GM10266 (cell line): ENCODE results near the gene UGT1A7.

Experiments
- DNase-seq: peaks from one replicate; pipeline ENCODE4 v3.0.0; 2012; ENCODE audit errors: extremely low spot score
- TF ChIP-seq, protein P1 (sequence below): IDR thresholded peaks from 2 replicates; pipeline ENCODE4 v1.5.1; 2012; ENCODE audit warnings: mild to moderate bottlenecking, low read depth; ENCODE audit not compliant: control insufficient read depth, insufficient read depth; ENCODE audit errors: missing control alignments

Gene UGT1A7

GRCh38 chr2:233801357-233802131 is 119.8 kb downstream of the UGT1A7 start:
- DNase-seq = no peak
- TF ChIP-seq, protein P1, sequence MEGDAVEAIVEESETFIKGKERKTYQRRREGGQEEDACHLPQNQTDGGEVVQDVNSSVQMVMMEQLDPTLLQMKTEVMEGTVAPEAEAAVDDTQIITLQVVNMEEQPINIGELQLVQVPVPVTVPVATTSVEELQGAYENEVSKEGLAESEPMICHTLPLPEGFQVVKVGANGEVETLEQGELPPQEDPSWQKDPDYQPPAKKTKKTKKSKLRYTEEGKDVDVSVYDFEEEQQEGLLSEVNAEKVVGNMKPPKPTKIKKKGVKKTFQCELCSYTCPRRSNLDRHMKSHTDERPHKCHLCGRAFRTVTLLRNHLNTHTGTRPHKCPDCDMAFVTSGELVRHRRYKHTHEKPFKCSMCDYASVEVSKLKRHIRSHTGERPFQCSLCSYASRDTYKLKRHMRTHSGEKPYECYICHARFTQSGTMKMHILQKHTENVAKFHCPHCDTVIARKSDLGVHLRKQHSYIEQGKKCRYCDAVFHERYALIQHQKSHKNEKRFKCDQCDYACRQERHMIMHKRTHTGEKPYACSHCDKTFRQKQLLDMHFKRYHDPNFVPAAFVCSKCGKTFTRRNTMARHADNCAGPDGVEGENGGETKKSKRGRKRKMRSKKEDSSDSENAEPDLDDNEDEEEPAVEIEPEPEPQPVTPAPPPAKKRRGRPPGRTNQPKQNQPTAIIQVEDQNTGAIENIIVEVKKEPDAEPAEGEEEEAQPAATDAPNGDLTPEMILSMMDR = no peak

DNA sequence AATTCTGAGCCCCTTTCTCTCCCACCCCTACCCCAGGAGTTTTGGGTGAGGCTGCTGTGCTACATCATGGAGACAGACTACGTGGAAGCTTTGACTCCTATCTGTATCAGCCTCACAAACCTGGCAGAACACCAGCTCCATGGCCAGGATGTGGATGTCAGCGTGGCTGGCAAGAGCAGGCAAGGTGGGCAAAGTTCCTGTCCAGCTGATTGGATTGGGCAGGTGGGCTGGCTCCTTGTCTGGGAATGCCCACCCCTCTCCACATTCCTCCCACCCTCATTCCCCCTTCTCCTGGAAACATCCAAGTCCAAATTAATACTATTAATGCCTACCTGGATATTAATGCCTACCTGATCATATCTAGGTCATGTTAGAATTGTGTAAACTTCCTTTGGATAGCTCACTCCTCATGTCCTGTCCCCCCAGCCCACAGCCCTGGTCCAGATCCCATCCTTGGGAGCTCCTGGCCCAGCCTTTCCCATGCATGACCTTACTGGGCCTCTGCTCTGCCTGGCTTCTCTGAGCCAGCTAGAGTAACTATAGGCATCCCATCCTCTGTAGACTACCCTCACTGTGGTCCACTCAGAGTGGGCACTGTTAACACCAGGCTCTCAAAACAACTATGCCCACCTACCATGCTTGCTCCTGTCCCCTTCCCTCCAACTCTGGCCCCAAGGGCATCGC is 120.6 kb downstream of the UGT1A7 start:
- DNase-seq = no peak
- TF ChIP-seq, protein P1 = no peak

DNA sequence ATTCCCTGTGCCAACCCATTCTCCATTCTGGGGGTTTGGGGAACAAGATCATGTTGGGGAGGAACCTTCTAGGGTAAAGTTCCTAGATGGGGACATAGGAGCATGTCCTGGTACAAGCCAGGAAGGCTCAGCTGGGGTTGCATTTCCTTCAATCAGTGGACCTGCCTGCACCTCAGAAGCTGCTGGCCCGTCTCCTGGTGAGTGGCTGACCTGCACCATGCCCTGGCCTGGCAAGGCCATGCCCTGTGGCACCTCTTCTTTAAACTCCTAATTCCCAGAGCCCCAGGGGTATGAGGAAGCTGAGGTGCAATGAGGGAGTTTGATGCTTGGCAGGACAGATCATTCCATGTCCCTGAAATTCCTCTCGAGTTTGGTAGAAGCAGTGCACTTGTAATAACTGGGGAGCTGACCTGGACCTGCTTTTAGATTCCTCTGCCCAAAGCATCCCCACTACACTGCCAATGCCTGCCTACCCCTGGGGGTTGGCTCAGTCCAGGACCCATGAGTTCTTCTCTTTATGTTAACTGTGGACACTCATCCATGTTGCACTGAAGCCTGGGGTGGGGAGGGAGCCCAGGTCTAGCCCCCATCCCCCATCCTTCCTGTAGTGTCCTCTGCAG is 121.7 kb downstream of the UGT1A7 start:
- TF ChIP-seq, protein P1 = no peak
- DNase-seq = no peak

- TF ChIP-seq, protein P1 = no peak
- DNase-seq = no peak
These were observed 122.3 kb downstream of the UGT1A7 start for GRCh38 chr2:233803994-233804393.

- TF ChIP-seq, protein P1 = no peak
These were observed 125.6 kb downstream of the UGT1A7 start for GRCh38 chr2:233807215-233807865.

GRCh38 chr2:233807966-233808935 is 126.5 kb downstream of the UGT1A7 start:
- DNase-seq = no peak
- TF ChIP-seq, protein P1 = no peak

More at GRCh38 chr2:233807215-233807865, 125.6 kb downstream of the UGT1A7 start:
- DNase-seq = no peak
